GM12878 (cell line): ENCODE measurements around the gene UTF1.

ENCODE experiments used
- NFYB ChIP-seq: IDR thresholded peaks from 2 replicates; pipeline ENCODE4 v1.6.1; 2011; ENCODE audit warnings: low read depth, mild to moderate bottlenecking, low read length, improper control_type of control experiment, moderate library complexity; ENCODE audit not compliant: insufficient read depth
- POLR2A ChIP-seq: IDR thresholded peaks from 2 replicates; pipeline ENCODE4 v1.6.1; 2011; ENCODE audit warnings: low read depth, mild to moderate bottlenecking, low read length
- POLR2AphosphoS2 ChIP-seq: IDR thresholded peaks from 2 replicates; pipeline ENCODE4 v1.6.1; 2011; ENCODE audit warnings: low read depth, mild to moderate bottlenecking, low read length, improper control_type of control experiment, moderate library complexity

GRCh38 chr10:133199992-133200611 is 29.9 kb upstream of the UTF1 start:
- TF ChIP-seq NFYB (no peak), POLR2A (no peak), POLR2AphosphoS2 (no peak)
